ENCODE measurements around the gene HOXD10.

The HOXD10 gene

DNA sequence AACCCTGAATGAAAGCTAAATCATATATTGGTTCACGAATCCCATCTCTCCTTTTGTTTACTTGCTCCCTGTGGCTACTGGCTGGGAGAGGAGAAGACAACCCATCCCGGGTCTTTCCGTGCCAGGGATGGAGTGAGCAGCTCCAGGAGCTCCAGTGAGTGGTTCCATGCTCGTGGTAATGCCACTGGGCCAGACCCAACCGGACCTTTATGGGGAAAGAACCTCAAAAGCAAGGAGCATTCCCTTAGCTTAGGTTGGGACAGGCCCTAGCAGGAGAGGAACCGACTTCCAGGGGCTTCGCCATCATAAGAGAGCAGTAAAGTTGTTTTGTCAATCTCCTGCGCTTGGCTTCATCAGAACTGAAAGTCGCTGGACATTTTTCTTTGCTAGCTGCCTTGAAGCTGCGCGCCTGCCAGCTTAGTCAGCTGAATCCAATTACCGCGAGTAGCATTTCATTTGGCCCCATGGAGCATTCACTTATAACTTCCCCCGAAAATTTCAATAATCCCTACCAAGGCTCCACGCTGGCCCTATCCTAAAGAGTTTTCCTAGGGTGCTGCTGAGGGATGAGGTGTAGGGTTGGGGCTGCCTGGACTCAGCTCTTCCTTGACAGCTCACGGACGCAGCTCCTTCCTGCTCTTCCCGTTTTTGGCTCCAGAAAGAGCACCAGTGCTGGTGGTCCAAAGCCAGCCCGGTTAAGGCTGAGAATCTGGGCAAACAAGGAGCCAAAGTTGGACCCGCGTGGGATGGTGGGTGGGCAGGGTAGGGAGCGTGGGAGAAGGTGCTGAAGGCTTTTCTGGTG is 45.4 kb downstream of the HOXD10 start:
- no peak for DNase-seq

DNA sequence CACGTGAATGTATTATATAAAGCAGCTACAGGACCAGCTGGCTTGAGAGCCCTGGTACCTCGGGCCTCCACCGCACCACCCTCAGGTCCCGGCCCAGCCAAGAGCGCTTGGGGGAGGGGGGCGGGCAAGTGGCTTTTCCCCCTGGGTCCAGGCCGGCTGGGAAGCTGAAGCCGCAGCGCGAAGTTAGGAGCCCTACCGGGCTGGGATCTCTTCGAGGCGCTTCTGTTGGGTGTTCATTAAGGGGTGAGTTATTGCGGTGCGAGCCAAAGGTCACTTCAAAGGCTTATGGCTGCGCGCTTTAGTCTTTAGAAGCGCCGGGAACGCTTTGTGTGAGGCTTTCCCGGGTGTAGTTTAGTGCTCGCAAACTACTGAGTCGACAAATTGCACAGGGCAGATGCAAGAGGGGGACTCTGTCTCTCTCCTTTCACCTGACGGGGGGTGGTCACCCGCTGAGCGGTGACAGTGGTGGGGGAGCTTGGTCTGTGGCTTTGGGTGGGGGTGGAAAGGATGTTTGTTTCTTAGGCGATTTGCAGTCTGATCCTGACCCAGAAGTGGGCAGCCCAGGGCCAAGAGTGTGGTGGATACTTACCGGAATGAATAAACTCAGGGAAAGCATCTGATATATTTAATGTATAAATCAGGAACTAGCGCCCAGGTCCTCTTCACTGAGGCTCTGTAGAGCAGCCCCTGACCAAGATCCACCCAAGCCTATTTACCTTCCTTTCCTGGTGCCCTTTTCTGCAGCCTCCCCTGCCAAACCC is 46.5 kb downstream of the HOXD10 start:
- no peak for DNase-seq

DNA sequence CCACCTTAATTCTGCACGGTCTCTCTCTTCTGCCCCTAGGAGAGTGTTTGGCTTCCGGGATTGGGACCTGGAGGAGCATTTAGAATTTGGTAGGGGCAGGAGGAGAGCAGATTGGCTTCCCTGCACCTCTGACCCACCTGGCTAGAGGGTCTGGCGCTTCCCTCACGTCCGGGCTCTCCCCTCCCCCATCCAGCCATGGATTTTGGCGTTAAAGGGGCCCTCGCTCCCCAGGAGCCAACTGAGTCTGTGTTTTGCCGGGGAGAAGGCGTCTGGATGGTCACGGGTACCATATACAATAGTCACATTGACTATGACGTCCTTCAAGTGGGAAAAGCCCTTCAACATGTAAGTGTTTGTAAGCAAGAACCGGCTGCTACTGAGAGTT is 47.1 kb downstream of the HOXD10 start:
- DNase-seq, result no peak

DNA sequence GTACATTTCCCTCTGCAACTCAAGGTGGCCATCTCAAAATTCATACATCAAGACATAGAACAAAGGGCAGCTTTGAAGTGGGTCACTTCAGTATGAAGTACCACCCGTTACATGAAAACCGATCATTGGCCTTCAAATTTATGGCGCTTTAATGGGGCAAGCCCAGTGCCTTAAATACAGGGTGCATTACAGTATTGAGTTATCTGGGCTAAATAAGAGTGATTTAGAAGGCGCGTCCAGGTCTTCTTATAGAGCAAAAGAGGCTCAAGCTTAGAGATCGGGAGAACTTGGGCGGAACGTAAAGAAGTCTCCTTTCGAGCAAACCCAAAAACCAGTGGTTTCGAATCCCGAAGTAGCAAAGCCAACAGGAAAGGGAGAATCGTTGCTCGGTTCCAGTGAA is 47.6 kb downstream of the HOXD10 start:
- DNase-seq, result no peak

GRCh38 chr2:176164611-176165369 is 48.2 kb downstream of the HOXD10 start:
- no peak for DNase-seq

GRCh38 chr2:176165370-176166050 is 48.9 kb downstream of the HOXD10 start:
- DNase-seq, result no peak

DNA sequence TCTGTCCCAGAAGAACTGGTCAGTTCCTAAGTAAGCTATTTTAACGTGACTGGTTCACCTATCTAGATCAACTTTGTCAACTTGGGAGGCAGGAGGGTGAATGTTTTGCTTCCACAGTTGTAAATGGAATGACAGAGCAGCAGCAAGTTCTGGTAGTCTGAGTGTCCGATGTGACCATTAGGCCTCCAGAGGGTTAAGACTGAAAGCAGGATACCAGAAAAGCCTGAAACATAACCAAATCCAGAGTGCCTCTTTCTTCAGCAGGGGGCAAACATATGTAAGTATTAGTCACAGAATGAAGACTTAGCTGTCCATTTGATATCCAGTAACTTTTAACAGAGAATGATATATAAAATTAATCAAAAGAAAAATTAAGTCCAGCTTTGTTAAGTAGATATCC is 49.7 kb downstream of the HOXD10 start:
- no peak for DNase-seq

DNA sequence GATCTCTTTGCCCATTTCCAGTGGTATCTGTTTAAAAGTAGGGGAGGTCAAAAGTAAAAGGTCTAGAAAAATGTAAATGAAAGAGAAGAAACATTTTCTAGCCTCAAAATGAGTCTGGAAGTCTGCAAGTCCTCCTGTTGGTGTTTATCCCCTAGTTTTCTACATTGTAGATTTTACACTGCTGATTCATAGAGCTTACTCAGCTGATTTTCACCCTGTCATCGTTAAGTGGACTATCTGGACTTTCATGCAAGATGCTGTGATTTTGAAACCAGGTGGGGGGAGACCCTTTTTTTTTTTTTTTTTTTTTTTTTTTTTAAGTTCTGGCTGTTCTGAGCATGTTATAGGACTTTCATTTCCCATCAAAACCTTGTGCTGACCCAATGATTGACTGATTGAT is 50.8 kb downstream of the HOXD10 start:
- no peak for DNase-seq

DNA sequence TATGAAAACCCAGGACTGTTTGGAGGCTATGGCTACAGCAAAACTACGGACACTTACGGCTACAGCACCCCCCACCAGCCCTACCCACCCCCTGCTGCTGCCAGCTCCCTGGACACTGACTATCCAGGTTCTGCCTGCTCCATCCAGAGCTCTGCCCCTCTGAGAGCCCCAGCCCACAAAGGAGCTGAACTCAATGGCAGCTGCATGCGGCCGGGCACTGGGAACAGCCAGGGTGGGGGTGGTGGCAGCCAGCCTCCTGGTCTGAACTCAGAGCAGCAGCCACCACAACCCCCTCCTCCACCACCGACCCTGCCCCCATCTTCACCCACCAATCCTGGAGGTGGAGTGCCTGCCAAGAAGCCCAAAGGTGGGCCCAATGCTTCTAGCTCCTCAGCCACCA is 52.6 kb downstream of the HOXD10 start:
- no peak for DNase-seq

All from amygdala (tissue), 56 donors.